GM21619 (cell line): ENCODE measurements around the gene PINLYP.
"Not testable (repeated sequence)": the region's sequence is repeated elsewhere in the genome, so short reads cannot be mapped to it uniquely, and the experiment has no call there.

ENCODE experiments used
- ATAC-seq: cut with Tn5 transposase; IDR thresholded peaks from one replicate; pipeline ENCODE4 v1.9.1; 2021; ENCODE audit not compliant: unreplicated experiment

Gene PINLYP

DNA sequence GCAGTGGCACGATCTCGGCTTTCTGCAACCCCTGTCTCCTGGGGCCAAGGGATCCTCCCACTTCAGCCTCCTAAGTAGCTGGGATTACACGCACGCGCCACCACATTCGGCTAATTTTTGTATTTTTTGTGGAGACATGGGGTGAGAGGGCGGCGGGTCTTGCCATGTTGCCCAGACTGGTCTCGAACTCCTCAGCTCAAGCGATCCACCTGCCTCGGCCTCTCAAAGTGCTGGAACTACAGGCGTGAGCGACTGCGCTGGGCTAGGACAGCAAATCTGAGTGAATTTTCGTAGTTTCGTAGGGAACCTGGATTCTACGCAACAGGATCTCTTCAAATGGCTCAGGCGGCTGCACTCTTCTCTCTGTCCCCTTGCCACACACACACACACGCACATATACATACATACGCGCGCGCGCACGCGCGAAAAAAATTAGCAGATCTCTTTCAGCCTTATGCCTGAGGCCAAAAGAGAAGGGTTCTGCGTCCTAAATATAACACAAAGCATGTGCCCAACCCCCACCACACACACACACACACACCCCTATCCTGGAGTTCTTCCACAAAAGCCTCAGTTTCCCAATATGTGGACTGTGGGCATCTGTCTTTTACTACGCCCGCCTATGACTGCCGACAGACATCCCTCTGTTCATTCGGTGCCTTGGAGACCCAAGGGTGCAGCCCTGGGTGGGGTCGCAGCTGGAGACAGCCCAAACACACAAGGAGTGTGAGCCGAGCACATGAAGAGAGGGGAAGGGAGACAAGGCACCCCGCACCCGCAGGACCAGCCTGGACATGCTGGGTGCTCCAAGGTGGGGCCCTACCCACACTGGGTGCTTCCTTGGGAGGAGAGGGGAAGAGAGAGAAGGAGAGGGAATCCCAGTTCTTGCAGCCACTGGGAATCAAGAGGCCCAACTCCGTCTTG is 616 bp downstream of the PINLYP start:
- ATAC-seq: no peak

DNA sequence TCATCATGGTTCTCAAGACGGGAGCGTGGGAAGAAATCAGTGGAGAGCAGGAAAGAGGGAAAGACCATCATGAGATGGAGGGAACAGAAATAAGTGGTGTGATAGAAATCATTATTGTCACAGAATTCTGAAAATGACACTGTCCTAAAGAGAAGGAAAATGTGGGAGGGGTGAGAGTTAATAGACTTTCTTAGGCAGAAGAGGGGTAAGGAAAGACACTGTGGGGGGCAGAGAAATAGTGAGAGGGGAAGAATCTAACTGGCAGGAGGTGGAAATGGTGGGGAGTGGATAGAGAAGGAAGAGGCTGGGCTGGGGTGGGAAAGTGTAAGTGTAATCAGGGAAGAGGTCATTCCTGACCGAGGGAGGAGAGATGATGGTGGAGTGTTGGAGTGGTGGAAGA is 3.2 kb downstream of the PINLYP start:
- ATAC-seq: no peak

DNA sequence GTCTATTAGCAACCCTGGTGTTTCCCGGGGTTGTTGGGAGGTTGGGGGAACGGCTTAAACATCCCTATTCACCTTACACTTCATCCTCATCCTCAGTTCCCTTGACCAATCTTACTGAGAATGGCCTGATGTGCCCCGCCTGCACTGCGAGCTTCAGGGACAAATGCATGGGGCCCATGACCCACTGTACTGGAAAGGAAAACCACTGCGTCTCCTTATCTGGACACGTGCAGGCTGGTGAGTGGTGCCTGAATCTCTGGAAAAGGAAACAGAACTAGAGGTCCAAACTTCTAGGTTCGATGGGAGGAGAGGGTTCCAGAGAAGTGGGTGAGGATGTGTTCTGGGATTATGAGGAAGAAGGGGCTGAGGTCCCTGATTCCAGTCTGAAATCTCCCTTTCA is 5.9 kb downstream of the PINLYP start:
- no peak for ATAC-seq

DNA sequence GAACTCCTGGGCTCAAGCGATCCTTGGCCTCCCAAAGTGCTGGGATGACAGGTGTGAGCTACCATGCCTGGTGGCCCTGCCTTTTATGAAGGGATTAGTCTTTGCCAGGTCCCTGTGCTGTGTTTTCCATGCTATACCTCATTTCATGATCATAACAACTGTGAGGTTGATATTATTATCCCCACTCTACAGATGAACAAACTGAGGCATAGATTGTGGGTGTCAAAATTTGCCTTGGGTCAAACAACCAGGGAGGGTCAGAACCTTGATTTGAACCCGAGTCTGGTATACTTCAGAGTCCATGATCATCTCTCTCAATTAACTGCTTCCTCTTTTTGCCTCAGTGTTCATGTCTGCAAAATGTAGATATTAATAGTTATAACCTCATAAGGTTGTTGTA is 6.9 kb downstream of the PINLYP start:
- no peak for ATAC-seq

DNA sequence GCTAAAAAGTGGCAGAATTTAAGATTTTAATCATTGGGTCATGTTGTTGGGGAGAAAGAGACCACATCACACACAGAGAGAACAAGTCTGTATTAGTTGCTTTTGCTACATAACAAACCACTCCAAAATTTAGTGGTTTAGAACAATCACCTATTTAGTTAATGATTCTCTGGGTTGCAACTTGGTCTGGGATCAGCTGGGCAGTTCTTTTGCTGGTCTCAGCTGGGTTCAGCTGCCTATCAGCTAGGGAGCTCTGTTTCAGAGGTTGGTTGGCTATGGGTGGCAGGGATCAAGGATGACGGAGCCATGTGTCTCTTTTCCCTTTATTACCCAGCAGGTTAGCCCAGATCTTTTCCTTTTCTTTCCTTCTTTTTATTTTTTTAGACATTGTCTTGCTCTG is 8.9 kb downstream of the PINLYP start:
- no peak for ATAC-seq

DNA sequence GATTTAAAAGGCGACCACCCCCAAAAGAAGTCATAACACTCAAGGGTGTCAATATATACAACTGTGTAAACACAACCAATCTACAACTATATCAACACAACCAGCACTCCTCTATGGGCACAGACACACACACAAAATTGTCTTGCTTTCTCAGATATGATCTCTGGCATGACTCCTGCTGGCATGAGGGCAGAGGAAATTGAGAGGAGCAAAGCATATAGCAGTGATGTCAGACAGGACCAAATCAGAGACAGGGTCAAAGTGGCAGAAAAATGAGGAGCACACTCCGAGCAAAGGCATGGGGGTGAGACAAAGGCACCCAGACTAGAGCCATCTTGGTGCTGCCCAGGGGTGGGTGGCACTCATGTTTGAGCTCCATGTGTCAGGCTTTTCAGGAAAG is 10.7 kb downstream of the PINLYP start:
- no peak for ATAC-seq

DNA sequence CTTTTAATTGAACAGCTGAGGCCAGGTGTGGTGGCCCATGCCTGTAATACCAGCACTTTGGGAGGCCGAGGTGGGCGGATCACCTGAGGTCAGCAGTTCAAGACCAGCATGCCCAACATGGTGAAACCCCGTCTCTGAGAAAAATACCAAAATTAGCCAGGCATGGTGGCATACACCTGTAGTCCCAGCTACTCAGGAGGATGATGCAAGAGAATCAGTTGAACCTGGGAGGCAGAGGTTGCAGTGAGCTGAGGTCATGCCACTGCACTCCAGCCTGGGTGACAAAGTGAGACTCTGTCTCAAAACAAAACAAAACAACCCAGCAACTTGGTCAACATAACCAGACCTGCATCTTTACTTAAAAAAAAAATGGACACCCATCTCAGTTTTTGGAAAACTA is 11.4 kb downstream of the PINLYP start:
- ATAC-seq: not testable (repeated sequence)

DNA sequence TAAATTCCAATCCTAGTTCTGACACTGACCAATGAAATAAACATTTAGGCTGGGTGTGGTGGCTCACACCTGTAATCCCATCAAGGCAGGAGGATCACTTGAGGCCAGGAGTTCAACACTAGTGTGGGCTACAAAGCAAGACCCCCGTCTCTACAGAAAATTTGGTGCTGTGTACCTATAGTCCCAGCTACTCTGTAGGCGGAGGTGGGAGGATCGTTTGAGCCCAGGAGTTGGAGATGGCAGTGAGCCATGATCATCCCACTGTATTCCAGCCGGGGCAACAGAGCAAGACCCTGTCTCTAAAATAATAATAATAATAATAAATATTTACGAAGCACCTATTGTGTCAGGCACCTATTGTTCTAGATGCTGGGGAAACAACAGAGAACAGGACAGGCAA is 13.7 kb downstream of the PINLYP start:
- ATAC-seq: no peak

DNA sequence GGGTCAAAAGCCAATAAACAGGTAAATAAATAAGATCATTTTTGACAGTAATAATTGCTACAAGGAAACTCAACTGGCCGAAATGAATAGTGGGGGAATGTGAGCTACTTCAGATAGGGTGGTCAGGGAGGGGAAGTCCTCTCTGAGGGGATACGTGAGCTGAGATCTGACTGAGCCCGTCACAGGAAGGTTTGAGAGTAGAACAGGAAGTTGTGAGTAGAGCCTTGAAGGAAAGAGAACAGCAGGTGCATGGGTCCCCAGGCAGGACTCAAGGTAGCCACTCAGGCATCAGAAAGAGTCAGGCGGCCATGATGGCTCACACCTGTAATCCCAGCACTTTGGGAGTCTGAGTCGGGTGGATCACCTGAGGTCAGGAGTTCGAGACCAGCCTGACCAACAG is 14.1 kb downstream of the PINLYP start:
- no peak for ATAC-seq

DNA sequence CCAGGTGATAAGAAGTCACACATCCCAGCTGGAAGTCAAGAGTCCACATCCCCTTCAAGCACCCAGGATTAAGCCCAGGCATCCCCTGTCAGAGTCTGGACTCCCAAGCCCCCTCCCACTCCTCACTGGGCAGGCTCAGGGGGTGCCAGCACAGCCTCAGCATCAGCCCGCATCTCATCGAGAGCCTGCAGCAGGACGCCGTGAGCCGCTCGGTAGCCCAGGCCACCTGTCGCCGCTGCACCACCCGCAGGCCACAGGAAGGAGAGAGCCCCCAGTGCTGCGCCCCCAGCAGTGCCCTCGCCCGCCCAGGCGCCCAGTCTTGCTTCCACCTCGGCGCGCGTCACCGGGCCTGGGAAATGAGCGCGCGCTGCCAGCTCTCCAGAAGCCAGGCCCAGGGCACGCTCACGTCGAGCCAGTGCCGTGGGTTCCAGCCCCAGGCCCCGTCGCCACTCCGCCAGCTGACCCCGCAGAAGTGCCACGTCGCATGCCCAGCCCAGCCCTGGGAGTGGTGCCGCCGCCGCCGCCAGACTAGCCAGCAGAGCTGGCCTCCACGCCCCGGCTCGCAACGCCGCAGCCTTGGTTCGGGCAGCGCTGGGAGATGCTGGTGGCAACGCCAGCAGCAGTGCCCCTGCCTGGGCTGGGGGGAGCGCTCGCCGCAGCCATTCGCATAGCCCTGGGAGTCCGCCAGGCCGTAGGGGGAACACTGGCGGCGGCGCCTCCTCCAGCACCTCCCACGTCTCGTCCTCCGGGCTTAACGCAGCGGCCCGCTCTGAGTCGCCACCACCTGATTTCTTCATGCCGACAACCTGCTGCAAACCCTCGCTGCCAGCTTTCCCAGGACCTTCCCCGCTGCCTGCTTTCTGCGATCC is 16.5 kb downstream of the PINLYP start:
- ATAC-seq: no peak

DNA sequence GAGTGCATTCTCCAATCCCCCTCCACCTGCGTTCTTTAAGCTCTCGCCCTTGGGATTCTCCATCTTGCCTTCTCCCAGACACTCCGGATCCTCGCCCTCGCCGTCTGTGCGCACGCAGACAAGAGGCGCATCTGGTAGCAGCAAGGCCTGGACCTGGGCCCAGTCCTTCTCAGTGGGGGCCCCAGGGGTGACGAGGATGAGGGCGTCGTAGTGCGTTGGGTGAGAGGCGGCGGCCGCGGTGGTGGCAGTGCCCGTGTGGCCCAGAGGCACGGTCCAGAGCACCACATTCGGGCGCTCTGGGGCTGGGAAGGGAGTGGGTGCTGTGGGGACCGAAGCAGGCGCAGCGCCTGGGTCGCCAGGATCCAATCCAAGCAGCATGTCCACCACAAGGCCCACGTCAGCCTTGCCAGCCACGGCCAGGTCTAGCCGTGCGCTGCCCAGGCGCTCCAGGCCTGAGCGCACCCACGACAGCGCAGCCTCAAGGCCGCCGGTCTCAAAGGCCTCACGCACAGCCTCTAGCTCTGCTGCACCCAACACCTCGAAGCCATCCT is 17.3 kb downstream of the PINLYP start:
- ATAC-seq: no peak

DNA sequence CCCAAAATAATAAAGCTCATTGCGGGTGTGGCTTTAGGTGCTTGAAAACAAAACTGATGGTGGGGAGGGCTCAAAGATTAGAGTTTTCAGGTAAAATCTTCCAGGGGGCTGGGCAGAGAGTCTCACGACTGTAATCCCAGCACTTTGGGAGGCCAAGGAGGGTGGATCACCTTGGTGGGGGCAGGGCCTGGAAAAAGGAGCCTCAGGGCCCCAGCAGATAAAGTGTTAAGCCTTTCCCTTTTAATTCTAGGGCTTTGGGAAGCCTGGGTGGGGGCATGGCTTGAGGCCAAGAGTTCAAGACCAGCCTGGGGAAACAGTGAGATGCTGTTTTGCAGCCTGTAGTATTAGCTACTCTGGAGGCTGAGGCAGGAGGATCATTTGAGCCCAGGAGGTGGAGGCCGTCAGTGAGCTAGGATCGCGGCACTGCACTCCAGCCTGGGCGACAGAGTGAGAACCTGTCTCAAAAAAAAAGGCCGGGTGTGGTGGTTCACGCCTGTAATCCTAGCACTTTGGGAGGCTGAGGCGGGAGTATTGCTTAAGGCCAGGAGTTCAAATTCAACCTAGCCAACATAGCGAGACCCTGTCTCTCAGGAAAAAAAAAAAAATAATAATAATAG is 18.6 kb downstream of the PINLYP start:
- ATAC-seq: no peak

DNA sequence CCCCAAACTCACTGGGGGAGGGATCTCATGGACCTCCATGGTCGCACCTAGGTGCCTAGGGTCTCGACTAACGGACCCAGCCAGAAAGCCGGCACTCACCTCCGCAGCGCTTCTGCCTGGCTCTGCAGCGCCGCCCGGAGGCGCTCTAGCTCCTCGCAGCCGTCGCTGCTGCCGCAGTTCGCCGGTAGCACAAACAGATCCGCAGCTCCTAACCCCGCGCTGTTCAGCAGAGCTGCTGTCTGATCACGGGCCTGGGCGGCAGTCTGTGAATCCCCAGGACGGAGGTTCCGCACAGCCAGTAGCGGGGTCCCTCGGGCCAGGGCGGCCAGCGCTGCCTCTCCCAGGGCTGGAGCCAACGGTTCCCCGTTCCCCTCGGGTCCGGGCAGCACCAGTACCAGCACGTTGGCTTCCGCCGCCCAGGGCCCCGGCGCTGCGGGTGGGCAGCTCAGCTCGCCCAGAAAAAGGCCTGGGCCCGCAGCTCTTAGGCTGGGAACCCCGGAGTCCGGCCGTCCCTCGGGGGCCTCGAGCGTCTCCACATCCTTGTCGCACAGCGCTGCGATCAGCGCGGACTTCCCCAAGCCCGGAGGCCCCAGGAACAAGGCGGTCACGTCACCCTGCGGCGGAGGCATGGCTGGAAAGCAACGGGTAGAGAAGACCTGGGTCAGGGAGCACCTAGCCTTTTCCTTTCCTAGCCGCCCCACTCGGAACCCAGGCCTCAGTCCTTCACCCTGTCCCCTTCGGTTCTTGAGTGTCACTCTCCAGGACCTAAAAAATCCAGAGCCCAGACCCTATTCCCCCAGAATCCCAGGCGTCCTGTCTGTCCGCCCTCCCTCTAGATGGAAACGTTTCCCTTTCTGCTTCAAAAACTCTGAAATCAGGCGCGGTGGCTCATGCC is 19.4 kb downstream of the PINLYP start:
- no peak for ATAC-seq

DNA sequence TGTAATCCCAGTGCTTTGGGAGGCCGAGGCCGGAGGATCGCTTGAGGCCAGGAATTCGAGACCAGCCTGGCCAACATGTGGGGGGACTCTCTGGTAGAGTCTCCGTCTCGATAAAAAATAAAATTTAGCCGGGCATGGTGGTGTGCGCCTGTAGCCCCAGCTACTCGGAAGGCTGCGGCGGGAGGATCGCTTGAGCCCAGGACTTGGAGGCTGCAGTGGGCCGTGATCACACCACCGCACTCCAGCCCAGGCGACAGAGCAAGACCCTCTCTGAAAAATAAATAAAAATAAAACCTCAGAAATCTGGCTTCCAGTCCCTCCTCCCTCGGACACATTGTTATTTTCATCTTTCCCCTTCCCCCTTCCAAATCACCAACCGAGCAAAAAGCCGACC is 20.0 kb downstream of the PINLYP start:
- ATAC-seq: peak; percentile 1

DNA sequence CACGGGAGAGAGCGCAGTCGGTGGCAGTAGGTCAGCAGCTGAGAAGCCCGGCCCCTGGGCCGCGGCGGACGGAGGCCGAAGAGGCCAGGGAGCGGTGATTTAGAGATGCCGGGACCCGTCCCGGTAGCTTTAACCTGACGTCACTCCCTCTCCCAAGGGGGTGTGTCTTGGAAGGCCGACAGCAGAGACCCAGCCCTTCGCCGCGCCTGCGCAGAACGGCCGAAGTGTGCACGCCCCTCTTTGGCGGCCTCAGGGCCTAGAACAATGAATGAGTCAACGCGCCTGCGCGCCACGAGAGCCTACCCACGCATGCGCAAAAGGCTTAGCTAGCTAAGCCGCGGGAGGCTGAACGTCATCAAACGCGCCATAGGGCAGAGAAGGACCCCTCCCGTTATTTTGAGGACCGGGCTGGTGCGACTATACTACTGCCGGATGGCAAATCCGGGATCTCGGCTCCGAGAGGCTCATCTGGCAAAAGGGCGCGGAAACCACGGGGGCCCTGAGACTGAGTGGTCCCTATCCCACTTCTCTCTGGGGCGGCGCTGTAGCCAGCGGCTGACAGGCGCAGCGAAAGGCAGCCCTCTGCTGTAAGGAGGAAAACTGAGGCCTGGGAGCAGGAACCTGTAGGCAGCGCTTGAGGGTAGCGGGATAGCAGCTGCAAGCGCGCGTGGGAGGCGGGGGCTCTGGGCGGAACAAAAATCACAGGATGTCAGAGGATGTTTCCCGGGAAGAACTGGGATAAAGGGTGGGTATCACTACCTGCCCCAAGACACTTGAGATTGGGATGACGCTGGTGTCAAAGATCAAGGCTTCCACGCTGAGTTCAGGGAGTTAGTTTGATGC is 20.6 kb downstream of the PINLYP start, which contains the start of the genes IRGQ and ZNF576:
TSS of gene IRGQ (minus strand) at position 136 of the 843 bp plus-strand sequence. CDS start 796 bp downstream, outside the sequence.
TSS of gene ZNF576 (plus strand) at position 597 of the 843 bp plus-strand sequence. CDS start 514 bp downstream, outside the sequence.
- peak; percentile 67 for ATAC-seq

DNA sequence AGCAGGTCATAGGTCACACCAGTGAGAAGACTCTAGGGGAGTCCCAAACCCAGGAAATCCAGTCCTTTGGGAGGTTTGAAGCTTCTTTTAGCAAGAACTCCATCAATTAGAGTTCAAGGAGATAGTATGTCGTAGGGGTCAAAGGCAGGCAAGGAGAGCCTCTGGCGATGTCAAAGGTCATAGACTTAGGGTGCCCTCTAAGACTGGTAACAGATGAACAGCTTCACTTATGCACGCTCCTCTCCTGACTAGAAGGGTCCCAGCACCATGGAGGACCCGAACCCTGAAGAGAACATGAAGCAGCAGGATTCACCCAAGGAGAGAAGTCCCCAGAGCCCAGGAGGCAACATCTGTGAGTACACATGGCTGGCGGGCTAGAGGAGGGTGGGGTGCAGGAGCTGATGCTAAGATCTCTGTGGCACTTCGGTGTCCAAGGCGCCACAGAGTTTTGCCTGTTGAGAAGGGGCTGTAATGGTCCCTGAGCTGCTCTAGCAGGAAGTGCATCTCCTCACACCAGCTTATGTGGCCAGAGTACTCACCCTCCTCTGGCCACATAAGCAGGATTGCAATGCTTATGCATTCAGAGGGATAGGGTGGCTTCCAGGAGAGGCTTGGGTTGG is 21.4 kb downstream of the PINLYP start:
- no peak for ATAC-seq

DNA sequence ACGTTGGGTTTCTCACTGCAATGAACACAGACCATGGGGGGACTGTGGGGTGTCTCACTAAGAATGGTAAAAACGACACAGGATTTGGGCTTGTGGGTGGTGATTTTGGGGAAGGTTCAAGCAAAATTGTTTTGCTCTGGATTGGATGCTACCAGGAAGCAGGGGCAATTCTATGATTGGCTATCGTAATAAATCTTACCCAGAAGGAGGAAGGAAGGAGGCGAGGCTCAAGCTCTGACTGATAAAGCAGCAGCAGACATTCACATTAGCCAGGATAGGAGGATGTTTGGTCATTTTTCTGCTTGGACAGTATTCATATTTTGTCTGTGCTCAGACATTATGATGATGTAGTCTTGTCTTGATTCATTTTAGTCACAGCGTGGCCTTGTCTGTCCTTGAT is 22.3 kb downstream of the PINLYP start:
- no peak for ATAC-seq

DNA sequence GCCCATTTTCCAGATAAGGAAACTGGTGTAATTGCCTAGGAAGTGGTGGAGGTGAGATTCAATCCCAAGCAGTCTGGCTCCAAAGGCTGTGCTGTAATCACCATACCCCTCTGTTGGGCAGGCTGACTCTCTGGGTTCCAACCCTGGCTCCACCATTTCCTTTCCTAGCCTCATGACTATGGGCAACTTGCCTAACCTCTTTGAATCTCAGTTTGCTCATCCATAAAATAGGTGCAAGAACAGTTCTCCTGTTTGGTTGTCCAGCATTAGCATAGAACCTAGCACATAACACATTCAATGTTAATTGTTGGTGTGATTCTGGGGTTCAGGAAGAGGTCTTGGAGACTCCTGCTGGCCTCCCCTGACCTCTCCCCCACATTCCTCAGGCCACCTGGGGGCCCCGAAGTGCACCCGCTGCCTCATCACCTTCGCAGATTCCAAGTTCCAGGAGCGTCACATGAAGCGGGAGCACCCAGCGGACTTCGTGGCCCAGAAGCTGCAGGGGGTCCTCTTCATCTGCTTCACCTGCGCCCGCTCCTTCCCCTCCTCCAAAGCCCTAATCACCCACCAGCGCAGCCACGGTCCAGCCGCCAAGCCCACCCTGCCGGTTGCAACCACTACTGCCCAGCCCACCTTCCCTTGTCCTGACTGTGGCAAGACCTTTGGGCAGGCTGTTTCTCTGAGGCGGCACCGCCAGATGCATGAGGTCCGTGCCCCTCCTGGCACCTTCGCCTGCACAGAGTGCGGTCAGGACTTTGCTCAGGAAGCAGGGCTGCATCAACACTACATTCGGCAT is 23.0 kb downstream of the PINLYP start:
- ATAC-seq: no peak
